IPS-NIHi7 (cell line): ENCODE results near the gene SHISA2.
"Not testable (repeated sequence)": the region's sequence is repeated elsewhere in the genome, so short reads cannot be mapped to it uniquely, and the experiment has no call there.

Experiments
- DNase-seq: peaks from one replicate; pipeline ENCODE4 v3.0.0; 2012; ENCODE audit warnings: mixed read lengths; ENCODE audit errors: extremely low spot score

The SHISA2 gene

DNA sequence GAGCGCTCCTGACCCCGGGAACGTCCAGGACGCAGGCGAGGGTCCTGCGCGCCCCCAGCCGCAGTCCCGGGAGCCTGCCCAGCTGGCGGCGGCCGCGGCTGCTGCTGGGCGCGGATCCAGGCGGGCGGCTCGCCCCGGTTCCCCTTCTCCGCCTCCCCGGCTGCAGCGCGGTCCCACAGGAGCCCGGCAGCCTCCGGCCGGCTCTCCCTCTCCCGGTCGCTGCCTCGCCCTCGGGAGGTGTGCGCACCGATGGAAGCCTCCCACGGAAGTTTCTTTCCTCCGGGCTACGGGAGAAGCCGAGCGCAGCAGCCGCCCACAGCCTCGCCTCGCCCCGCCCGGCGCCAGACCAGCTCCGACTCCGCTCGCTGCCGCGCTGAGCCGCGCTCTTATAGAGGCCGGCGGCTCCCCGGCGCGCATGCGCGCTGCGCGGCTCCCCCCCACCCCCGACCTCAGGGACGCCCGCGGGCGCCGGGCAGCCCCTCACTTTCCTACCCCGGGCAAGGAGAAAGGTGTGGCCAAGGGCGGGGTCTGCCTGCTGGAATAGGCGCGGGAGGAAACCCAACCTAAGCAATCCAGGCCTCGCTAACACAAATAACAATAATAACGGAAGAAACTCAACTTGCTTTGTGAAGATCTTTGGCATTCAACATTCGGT is at the start of gene SHISA2:
Gene SHISA2, minus strand, starts transcription at position 360 of the 655 bp plus-strand sequence. CDS start 1,041 bp downstream, outside the sequence.
- DNase-seq, result peak; percentile 92

- DNase-seq, result no peak
These were observed 44.2 kb upstream of the SHISA2 start for GRCh38 chr13:26095846-26096610.

GRCh38 chr13:26095338-26095737 is 43.5 kb upstream of the SHISA2 start:
- no peak for DNase-seq

- DNase-seq, result not testable (repeated sequence)
These were observed 25.0 kb upstream of the SHISA2 start for GRCh38 chr13:26076821-26077220.

DNA sequence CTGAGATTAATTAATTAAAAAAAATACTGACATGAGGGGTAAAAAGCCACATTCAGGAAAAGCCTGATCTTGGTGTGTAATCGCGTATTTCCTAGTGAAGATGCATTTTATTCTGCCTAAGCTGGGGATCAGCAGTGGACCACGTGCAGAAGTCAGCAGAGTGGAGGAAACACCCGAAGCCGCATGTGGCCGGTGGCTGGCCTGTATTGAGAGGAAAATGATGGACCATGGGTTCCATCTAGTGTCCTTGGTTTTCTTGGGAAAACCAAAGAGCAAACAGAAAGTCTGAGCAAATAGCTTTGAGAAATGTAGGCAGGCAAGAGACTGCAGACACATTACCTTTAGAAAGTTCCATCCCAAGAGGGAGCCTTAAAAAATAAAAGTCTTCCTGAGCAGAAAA is 23.7 kb upstream of the SHISA2 start:
- DNase-seq, result no peak

DNA sequence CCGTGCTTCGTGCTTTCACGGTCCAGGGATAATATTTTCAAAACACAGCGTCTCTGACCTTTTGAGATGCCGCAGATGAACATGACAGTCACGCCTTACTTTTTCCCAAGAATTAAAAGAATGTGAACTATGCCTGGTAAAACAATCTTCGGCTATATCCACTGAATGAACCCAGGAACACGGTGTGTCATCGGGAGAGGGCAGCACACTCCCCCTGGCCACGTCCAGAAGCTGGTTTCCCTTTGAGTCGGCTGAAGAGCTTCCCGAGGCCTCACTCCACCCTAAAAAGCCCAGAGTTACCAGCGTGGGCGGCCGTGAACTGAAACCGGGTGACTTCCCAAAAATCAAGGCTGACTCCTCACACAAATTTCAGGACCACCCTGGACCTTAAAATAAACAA is 22.9 kb upstream of the SHISA2 start:
- no peak for DNase-seq

GRCh38 chr13:26072335-26072734 is 20.5 kb upstream of the SHISA2 start:
- not testable (repeated sequence) for DNase-seq

GRCh38 chr13:26071691-26072090 is 19.9 kb upstream of the SHISA2 start:
- no peak for DNase-seq

DNA sequence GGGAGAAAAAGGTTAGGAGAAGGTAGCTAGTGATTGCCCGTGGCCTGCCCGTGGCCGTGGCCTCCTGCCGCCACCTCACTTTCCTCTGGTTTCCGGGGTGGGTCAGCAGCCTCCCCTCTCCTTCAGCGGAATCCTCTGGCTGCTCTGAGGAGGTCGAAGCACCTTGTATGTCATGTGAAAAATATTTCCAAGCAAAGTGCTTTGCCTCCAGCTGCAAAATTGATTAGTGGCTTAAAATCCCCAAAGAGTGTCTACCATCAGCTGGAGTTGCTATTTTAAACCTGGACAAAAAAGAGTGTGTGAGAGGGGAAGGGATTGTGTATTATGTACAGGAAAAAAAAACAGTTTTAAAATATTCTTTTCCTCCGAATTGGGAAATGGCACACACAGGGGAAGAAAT is 17.8 kb upstream of the SHISA2 start:
- not testable (repeated sequence) for DNase-seq

- not testable (repeated sequence) for DNase-seq
These were observed 16.6 kb upstream of the SHISA2 start for GRCh38 chr13:26068372-26068771.

DNA sequence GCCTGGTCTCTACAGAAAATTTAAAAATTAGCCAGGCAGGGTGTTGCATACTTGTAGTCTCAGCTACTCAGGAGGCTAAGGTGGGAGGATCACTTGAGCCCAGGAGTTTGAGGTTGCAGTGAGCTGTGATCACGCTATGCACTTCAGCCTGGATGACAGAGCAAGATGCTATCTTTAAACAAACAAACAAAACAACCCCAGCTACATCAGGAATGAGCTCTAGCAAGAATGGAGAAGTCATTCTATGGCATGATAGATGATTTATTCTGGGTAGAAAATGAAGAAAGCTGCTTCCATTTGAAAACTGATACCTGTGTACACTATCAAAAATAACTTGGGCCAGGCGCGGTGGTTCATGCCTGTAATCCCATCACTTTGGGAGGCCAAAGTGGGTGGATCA is 15.8 kb upstream of the SHISA2 start:
- no peak for DNase-seq

DNA sequence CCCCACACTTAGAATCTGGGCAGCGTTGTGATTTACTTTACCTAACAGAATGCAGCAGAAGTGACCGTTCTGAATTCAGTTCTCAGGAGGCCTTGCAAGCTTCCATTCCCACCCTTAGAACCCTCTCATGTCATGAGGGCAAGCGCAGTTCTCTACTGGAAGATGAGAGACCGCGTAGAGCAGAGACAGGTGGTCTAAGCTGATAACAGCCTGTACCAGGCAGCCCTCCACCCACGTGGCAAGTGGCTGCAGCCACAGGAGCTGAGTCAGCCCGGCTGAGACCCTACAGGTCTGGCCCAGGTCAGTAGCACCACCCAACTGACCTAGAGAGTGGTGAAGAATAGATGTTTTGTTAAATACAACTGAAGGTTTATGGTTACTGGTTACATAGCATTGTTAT is 14.7 kb upstream of the SHISA2 start:
- DNase-seq, result not testable (repeated sequence)

- DNase-seq, result peak; percentile 38
These were observed 11.1 kb upstream of the SHISA2 start for GRCh38 chr13:26062853-26063444.

DNA sequence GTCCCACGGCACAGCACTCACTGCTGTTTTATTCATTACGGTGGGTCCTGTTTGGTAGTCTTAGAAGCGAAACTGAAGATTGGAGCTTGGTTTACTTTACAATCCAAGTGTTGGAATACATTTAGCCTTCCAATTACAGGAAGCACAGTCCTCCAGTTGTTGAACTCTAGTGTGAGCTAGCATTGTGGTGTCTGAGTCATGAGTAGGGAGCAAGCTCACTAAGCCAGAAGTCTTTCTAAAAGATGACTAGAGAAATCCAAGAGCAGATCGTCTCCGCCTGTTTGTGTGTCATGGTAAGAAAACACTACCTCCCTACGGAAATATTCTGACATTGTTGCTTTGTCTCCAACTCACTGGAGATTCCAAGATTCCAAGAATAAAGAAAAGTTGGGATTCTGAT is 10.1 kb upstream of the SHISA2 start:
- no peak for DNase-seq

- no peak for DNase-seq
These were observed 9.4 kb upstream of the SHISA2 start for GRCh38 chr13:26061256-26061655.

DNA sequence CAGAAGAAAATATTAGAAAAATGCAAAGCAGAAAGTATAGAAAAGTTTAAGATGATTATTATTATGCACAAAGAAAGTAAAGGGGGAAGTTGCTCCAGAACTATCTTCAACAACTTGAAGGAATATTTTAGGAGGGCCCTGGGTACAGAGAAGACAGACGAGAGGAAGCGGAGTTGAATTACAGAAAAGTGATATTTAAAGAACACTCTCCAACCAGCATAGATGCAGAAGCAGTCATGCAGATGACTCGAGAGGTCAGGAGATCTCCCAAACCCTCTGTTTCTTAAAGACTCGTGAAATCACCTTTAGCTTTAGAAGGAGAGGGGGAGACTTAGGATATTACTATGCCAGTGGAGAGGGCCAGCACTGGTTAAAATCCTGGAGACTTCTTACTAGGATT is 8.5 kb upstream of the SHISA2 start:
- DNase-seq, result no peak

DNA sequence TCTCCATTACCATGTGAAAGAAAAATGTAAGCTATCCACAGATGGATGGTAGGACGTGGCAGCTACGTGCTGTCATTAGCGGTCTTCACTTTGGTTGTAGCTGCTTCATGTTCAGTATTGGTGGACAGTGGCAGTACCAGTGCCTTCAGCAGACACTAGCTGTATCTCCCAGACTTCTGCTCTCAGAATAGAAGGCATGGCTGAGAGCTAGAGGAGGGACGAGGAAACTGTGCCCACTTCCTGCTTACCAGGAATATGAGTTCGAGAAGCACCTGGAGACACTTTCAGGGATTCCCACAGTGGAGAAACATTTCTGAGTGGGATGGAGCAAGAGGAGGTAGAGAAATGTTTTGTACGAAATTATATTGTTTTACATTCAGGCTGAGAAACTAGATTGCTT is 6.9 kb upstream of the SHISA2 start:
- DNase-seq, result no peak

- DNase-seq, result no peak
These were observed 3.1 kb upstream of the SHISA2 start for GRCh38 chr13:26054896-26055295.

GRCh38 chr13:26053418-26053980 is 1.7 kb upstream of the SHISA2 start:
- no peak for DNase-seq

DNA sequence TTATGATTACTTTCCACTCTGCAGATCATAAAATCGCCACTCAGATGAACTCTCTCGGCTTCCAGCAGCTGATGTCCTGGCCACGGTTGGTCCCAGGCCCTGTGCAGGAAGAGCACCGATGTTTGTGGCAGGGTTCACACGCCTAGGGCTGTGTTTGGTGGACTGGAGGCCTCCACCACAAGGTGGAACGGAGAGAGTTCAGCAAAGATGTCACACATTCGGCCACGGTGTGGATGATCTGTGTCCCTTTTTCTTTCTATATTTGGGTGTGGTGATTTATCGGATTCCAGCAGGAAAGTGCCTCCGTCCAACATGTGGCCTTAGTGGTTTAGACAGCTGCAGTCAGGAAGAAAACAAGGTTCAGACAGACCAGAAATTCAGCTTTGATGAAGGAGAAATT is 521 bp upstream of the SHISA2 start:
- DNase-seq, result no peak

DNA sequence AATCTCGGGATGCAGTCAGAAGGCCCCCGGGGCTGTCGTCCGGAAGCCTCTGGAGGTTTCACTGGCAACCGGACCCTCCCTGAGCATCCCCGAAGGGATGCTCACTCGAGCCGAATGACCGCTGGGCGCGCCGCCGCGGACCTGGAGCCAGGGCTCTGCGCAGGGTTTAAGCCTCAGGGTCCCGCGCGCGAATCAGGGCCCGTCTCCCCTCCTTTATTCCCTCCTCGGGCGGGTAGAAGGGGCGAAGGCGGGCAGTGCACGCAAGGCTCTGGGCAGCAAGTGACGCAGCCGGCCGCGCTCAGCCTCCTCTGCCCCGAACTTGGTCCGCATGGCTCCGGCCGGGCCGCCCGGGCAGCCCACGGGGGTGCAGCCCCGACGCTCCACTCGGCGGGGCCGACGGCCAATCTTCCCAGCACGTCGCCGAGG is 572 bp downstream of the SHISA2 start:
- DNase-seq, result no peak

GRCh38 chr13:26050568-26051230 is 1.1 kb downstream of the SHISA2 start:
- peak; percentile 46 for DNase-seq
